WERI-Rb-1 (cell line): ENCODE measurements around the gene HIVEP3.

Source experiments
- DNase-seq: peaks from one replicate; pipeline ENCODE4 v3.0.0-alpha.2; 2020
- H3K27ac ChIP-seq: fragments of 250-450 bp; sonication (Bioruptor Pico); 2 replicates; pipeline ENCODE4 v1.5.1; 2020; ENCODE audit warnings: mild to moderate bottlenecking, moderate library complexity
- H3K27me3 ChIP-seq: fragments of 250-450 bp; sonication (Bioruptor Pico); 2 replicates; pipeline ENCODE4 v1.5.1; 2021; ENCODE audit warnings: mild to moderate bottlenecking, low read depth, moderate library complexity; ENCODE audit not compliant: insufficient read depth, severe bottlenecking
- H3K36me3 ChIP-seq: fragments of 250-450 bp; sonication (Bioruptor Pico); 2 replicates; pipeline ENCODE4 v1.5.1; 2020; ENCODE audit warnings: mild to moderate bottlenecking, moderate library complexity
- H3K4me3 ChIP-seq: 2 replicates; pipeline ENCODE4 v1.5.1; 2011; ENCODE audit warnings: low read depth, mild to moderate bottlenecking, control low read depth, low read length
- H3K9me3 ChIP-seq: fragments of 250-450 bp; sonication (Bioruptor Pico); 2 replicates; pipeline ENCODE4 v1.5.1; 2021; ENCODE audit warnings: mild to moderate bottlenecking, moderate library complexity; ENCODE audit not compliant: severe bottlenecking
- TF ChIP-seq, protein P1 (sequence below): IDR thresholded peaks from 2 replicates; pipeline ENCODE4 v1.5.1; 2011; ENCODE audit warnings: low read depth, mild to moderate bottlenecking, control low read depth, inconsistent platforms, low read length

The HIVEP3 gene

DNA sequence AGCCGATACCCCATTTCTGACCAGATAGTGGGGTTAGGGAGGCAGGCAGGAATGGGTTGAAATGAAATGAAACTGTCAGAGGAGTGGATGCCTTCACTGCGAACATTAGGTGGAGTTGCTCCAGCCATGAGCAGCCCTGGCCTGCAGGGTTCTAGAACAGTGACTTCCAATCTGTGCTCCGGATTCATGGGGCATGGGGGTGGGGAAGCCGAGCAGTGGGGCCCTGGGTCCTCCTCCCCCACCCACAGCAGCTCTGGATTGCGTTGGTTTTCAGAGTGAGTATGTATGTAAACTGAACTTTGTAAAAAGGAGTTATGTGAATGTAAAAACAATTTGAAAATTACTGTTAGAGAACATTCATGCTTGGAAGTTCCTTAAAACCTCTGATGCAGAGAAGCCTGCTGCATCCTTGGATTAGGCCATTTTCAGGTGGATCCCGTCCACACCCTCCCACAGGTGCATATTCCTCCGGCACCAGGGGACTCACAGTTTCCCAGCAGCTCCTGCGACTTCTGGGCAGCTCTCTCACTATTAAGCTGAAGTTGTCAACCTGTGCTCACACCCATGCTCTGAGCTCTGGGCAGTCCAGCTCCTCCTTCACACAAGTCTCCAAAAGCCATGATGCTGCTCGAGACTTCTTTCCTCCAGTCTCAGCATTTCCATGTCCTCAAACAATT is 379.8 kb downstream of the HIVEP3 start:
- no peak for DNase-seq
- Histone ChIP-seq H3K4me3 (no peak overlapping the region), H3K9me3 (no peaks in the 10 kb centered on the region), H3K36me3 (no peaks in the 10 kb centered on the region), H3K27me3 (no peaks in the 10 kb centered on the region), H3K27ac (no peak overlapping the region)
- TF ChIP-seq, protein P1, sequence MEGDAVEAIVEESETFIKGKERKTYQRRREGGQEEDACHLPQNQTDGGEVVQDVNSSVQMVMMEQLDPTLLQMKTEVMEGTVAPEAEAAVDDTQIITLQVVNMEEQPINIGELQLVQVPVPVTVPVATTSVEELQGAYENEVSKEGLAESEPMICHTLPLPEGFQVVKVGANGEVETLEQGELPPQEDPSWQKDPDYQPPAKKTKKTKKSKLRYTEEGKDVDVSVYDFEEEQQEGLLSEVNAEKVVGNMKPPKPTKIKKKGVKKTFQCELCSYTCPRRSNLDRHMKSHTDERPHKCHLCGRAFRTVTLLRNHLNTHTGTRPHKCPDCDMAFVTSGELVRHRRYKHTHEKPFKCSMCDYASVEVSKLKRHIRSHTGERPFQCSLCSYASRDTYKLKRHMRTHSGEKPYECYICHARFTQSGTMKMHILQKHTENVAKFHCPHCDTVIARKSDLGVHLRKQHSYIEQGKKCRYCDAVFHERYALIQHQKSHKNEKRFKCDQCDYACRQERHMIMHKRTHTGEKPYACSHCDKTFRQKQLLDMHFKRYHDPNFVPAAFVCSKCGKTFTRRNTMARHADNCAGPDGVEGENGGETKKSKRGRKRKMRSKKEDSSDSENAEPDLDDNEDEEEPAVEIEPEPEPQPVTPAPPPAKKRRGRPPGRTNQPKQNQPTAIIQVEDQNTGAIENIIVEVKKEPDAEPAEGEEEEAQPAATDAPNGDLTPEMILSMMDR = no peak

DNA sequence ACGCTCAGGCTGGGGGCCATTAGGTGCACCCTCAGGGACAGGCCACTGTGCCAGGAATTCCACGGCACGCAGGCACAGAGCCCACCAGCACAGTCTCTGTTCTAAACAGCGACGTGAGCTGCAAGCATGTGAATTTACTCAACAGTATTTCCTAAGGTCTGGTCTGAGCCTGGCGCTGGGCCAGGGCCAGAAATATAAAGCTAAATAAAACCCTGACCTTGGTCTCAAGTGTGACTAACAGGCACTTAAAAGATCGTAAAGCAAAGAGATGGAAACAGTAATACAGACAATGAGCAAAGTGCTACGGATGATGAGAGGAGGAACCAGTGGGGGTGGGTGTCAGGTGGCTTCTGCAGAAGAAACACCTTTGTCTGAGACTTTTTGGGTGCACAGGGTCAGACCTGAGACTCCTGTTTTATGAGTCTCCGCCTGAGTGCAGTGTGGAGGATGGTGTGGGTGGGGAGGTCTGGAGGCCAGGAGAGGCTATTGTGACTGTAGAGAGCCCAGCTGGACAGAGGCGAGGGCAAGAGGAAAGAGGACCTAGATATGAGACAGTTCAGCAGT is 380.9 kb downstream of the HIVEP3 start:
- no peak for DNase-seq
- H3K4me3 ChIP-seq = no peak overlapping the region
- H3K27ac ChIP-seq = no peak overlapping the region
- H3K27me3 ChIP-seq = no peaks in the 10 kb centered on the region
- TF ChIP-seq, protein P1 = no peak
- H3K36me3 ChIP-seq = no peaks in the 10 kb centered on the region
- H3K9me3 ChIP-seq = no peaks in the 10 kb centered on the region

DNA sequence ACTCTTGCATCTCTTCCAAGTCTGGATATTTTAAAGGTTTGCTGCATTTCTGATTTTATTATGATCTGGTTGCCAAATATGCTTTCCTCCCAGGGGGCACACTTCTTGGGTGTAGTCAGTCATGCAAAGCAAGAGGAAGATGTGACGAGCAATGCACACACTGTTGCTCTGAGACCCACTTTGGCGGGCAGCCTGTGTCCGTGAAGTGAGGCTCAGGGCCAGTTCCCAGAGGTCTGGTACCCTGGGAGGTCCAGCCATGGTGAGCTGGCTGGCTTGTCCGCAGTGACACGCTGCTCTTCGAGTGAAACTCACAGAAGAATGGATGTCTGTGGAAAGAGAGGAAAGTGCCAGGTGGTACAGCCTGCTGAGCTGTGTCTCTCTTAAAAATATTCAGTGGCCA is 381.5 kb downstream of the HIVEP3 start:
- no peak overlapping the region for H3K4me3 ChIP-seq
- H3K27me3 ChIP-seq = no peaks in the 10 kb centered on the region
- TF ChIP-seq, protein P1 = no peak
- no peaks in the 10 kb centered on the region for H3K9me3 ChIP-seq
- no peak overlapping the region for H3K27ac ChIP-seq
- DNase-seq = no peak
- H3K36me3 ChIP-seq = no peaks in the 10 kb centered on the region

DNA sequence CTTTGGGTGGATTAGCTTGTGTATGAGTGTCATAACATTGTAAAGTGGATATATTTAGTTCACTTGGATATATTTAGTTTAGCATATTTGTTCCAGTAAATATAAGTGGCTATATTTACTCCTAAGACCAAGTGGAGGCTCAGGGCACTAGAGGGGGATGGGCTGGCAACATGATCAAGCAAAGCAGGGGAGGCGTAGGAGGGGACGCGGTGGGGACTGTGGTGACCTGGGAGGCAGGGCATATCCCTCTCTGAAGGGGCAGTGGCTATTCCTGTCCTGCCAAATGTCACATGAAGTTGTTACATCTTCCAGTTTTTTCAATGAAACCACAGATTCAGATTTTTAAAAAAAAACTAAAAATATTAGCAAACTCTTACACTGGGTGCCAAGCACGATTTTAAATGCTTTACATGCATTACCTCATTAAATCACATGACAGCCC is 382.3 kb downstream of the HIVEP3 start:
- no peaks in the 10 kb centered on the region for H3K27me3 ChIP-seq
- TF ChIP-seq, protein P1 = no peak
- no peaks in the 10 kb centered on the region for H3K9me3 ChIP-seq
- no peaks in the 10 kb centered on the region for H3K36me3 ChIP-seq
- no peak for DNase-seq
- no peak overlapping the region for H3K27ac ChIP-seq
- no peak overlapping the region for H3K4me3 ChIP-seq

DNA sequence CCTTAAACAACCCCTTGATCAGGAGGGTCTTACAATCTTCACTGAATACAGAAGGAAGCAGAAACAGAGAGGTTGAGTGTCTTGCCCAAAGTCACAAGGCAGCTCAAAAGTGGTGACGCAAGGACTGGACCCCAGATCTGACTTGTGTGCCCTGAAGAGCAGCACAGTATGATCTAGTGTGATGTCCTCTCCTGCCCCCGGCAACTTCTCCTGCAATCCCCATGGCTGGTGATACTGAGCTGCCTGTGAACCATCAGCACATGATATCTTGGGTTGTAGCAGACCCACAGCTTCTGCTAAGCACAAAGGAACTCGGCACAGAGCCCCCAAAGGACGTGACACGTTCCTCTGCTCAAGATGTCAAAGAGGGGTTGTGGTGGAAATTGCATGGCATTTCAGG is 383.0 kb downstream of the HIVEP3 start:
- no peak overlapping the region for H3K4me3 ChIP-seq
- H3K36me3 ChIP-seq = no peaks in the 10 kb centered on the region
- no peak for DNase-seq
- H3K27ac ChIP-seq = no peak overlapping the region
- TF ChIP-seq, protein P1 = no peak
- no peaks in the 10 kb centered on the region for H3K9me3 ChIP-seq
- H3K27me3 ChIP-seq = no peaks in the 10 kb centered on the region

DNA sequence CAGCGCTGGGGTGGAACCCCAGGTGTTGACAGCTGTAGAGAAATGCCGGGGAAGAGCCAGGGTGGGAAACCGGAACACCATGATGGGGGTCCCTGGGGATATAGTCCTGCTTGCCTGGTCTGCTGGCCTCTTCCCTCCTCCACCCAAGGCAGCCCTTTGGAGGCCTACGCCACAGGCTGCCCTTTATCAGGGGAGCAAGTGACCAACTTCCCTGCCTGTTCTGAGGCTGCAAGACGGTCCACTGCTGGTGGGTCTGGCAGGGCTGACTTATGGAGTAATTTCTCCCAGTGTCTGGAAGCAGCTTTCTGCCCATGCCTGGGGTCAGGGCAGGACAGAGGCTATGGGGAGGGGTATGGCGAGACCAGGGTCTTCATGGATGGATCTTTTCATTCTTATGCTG is 383.4 kb downstream of the HIVEP3 start:
- TF ChIP-seq, protein P1 = no peak
- H3K27ac ChIP-seq = no peak overlapping the region
- H3K4me3 ChIP-seq = no peak overlapping the region
- no peaks in the 10 kb centered on the region for H3K9me3 ChIP-seq
- DNase-seq = no peak
- H3K27me3 ChIP-seq = no peaks in the 10 kb centered on the region
- H3K36me3 ChIP-seq = no peaks in the 10 kb centered on the region
